Activated naive CD8-positive, alpha-beta T cell treated with anti-CD3 and anti-CD28 coated beads, Interleukin-2, amount 50 U/mL, for 16 hours (primary cell): ENCODE results near the gene EVC.

ENCODE experiments used
- DNase-seq: peaks from one replicate; pipeline ENCODE4 v3.0.0-alpha.2; 2020; ENCODE audit warnings: low read depth, low spot score

EVC gene

DNA sequence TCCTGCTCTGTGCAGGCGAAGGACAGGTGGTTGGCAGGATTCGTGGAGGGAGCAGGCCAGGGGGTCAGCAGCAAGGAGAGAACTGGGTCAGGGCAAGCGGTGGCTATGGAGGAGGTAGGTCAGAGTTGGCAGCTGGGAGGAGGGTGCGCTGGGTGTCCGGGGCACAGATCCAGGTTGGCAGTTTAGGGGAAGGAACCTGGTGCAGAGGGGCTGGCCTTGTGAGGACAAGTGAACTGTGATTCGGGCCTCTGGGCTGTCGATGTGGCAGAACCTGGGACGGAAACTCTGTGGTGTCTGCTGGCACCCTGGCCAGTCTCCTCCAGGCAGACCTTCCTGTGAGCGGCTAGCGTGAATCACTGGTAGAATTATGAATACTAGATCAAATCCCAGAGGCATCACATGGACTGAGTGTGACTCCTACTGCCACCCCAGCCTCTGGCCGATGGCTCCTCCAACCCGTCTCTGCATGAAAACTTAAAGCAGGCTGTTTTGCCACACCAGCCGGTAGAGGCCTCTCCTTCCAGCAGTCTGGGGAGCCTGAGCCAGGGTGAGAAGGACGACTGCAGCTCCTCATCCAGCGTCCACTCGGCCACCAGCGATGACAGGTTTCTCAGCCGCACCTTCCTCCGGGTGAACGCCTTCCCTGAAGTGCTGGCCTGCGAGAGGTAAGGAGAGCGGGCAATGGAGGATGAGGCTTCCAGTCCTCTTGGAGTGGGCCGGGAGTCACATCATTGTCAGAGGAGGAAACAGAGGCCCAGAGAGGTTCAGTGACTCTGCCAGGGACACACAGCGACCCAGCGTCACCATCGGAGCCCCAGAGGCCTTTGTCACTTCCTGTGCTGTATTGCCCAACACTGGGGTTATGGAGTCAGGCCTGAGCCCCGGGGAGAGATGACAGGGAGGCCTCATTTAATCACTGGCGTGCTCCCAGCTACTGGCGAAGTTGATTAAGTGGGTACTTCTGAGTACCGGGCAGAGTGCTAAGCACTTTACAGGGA is 20.3 kb downstream of the EVC start:
- no peak for DNase-seq

DNA sequence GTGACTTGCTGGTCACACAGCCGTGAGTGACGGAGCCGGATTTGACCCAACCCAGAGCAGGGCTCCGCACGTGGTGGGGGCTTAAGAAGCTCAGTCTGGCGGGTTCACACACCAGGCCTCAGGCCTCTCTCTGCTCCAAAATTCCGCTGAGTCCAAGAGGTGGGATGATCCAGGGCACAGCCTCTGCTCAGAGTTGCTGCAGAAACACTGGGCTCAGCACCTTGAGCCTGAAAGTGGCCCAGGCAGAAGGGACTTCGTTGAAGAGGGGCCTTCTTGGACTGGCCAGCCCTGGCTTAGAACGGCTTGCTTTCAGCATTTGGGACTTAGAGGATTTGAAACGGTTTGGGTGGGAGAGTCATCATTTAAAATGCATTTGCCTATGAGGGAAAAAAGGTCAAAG is 21.2 kb downstream of the EVC start:
- no peak for DNase-seq

- no peak for DNase-seq
Observed at GRCh38 chr4:5734853-5735252, 23.9 kb downstream of the EVC start.

GRCh38 chr4:5735463-5735862 is 24.5 kb downstream of the EVC start:
- DNase-seq = no peak

DNA sequence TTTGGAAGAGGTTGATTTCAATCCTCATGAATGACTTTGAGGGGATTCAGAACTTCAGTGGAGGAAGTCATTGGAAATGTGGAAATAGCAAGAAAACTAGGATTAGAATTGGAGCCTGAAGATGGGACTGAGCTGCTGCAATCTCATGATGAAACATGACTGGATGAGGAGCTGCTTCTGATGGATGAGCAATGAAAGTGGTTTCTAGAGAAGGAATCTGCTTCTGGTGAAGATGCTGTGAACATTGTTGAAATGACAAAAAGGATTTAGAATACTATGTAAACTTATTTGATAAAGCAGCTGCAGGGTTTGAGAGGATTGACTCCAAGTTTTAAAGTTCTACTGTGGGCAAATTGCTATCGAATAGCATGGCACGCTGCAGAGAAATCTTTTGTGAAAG is 27.1 kb downstream of the EVC start:
- DNase-seq = no peak

DNA sequence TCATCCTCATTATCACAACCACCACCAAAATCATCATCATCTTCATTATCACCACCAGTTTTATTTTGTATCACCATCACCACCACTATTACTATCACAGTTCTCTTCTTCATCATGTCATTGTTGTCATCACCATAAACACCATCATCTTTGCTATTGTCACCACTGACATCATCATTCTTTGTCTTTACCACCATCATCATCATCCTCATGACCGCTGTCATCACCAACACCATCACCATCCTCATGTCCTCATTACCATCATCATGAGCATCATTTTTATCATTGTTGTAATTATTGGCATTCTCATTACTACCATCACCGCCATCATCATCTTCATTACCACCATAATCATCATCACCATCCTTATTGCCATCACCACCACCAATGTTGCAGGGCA is 31.4 kb downstream of the EVC start:
- no peak for DNase-seq

DNA sequence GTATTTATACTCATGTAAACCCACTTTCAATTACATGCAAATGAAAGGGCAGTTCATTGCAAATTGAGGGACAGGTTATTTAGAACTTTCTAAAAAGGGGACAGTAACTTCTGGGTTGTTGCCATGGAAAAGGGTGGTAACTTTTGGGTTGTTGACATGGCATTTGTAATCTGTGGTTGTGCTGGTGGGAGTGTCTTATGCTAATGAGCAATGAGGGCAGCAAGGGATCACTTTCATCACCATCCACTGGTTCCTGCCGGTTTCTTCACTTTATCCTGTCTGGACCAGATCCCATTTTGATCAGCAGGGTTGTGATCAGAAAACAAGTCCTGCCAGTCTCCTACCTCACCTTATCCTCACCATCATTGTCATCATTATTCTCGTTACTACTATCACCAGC is 32.0 kb downstream of the EVC start:
- DNase-seq = no peak

GRCh38 chr4:5746250-5746649 is 35.2 kb downstream of the EVC start:
- no peak for DNase-seq

DNA sequence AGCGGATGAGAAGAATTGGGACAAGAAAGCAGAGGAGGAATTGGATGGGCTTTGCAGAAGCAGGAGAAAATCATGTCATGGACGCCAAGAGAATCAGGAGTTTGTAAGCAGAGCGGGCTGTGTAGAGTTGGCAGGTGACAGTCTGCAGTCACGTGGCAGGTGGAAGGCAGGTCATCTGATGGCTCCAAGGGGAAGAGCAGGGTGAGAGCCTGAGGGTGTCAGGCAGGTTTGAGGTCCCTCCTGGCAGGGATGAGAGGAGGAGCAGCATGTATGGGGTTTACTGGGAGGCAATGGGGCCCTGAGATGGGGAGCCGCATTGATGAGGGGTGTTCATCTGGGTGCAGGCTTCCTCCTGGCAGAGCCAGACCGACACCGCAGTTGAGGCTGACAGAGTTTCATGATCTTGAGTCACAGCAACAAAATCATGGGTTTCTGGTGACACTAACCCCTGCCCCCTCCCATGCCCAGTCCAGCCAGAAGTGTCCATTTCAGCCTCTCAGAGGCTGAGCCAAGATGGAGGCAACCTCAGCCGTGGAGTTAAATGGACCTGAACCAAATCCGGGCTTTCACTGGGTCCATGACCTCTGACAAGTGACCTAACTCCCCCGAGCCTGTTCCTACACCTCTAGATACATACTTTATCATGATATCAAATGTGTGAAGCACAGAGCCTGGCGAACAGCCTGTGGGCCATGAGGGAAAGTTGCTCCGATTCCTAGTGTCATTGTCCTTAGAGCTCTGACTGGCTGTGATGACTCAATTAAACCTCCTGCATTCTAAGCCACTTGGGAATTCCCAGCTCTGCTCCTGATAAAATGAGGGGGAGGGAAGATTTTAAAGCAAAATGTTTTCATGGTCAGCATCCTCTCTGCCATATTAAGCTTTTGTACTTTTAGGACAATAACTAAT is 36.1 kb downstream of the EVC start:
- no peak for DNase-seq

GRCh38 chr4:5747738-5748375 is 36.9 kb downstream of the EVC start:
- DNase-seq = no peak

- no peak for DNase-seq
Observed at GRCh38 chr4:5749568-5749967, 38.6 kb downstream of the EVC start.

- DNase-seq = no peak
Observed at GRCh38 chr4:5750052-5750945, 39.3 kb downstream of the EVC start.

GRCh38 chr4:5750946-5751665 is 40.1 kb downstream of the EVC start:
- DNase-seq = no peak

GRCh38 chr4:5751666-5752375 is 40.8 kb downstream of the EVC start:
- no peak for DNase-seq

DNA sequence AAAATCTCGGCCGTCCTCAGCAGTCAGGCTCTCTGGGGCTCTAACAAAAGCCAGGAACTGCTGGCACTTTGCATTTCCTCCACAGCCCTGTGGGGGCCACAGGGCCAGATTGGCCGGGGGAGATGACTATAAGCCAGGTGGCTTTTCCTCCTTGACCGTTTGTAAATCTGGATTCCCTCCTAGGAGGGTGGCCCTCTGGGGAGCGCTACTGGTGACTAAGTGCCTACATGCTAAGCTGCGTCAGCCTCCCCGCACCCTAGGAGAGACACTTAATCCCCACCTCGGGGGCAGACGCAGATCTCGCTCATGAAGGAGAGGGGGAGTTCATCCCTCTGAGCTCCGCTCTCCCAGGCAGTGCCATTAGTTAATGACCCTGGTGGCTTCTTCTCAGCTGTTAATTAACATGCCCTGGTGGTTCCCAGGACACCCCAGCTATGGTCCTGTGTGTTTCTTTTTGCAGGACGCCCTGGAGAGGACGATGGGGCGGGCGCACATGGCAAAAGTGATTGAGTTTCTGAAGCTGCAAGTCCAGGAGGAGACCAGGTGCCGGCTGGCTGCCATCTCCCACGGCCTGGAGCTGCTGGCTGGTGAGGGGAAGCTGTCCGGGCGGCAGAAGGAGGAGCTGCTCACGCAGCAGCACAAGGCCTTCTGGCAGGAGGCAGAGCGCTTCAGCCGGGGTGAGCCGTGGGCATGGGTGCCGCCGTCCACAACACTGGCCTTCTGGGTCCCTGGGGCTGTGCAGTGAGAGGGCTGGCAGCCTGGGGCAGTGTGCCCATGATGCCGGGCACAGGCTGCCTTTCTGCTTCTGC is 41.6 kb downstream of the EVC start:
- no peak for DNase-seq

GRCh38 chr4:5753366-5753765 is 42.4 kb downstream of the EVC start:
- DNase-seq = no peak

DNA sequence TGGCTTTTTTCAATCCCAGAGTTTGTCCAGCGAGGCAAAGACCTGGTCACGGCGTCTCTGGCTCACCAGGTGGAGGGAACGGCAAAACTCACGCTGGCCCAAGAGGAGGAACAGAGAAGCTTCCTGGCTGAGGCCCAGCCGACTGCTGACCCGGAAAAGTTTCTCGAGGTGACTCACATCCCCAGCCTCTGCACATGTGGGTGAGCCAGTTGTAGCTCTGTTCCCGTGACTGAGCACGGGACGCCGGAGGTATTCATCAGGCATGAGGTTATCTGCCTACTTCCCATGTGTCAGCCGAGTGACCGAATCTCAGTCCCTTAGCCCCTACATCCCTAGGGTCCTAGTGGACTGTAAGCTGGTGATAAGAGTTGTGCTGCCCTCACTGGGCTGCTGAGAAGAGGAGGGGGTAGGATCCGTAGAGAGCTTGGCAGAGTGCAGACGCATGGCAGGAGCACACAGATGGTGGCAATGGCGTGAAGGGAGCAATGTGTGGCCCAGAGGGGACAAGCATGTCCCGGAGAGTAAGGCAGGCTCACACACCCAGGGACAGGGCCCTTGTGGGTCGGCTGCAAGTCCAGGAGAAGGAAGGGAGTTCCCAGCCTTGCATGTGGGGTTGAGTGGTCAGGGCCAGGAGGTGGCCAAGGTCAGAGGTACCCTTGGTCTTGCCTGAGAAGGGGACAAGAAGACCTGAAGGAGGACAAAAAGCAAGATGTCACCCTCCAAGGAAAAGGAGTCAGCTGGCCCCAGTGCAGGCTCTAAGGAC is 42.9 kb downstream of the EVC start:
- DNase-seq = no peak

- no peak for DNase-seq
Observed at GRCh38 chr4:5754529-5754881, 43.5 kb downstream of the EVC start.
